Measurements from ENCODE around the gene C4orf36.

The C4orf36 gene

DNA sequence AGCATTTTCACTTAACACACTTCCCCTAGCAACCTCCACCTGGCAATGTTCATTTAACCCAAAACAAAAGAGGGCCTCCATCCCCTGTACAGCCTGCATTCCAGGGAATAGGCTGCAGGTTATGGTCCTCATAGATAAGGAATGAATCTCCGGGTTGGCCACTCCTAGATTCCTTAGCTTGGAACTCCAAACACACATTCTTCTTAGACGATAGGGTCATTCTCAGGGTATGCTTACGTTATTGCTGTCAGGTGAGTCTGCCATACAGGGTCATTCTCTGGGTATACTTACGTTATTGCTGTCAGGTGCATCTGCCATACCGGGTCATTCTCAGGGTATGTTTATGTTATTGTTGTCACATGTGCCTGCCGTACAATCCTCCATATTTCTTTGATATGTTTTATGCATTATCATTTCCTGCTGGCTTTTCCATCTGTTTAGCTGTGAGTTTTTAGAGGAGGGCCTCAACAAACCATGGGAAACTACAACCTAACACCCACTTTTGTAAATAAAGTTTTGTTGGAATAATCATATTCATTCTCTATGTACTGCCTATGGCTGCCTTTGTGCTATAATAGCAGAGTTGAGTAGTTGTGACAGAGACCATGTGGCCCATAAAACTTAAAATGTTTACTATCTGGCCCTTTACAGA lies 34.3 kb upstream of the C4orf36 start:
- POLR2A ChIA-PET: no interaction called here
- CTCF ChIA-PET: interaction anchor here (1.0 to 3.9 kb wide), 3 partner anchors 9 to 167 kb away, joined by 3 to 21 read pairs (median 4); partner anchors contain the start of gene AFF1
- TF ChIP-seq CTCF (IDR thresholded peaks at IDR 0.05; ENCODE audit: control extremely low read depth, extremely low read depth, low read depth, missing control alignments): no peak
- DNase-seq (ENCODE audit: extremely low spot score): no peak

- ChIA-PET CTCF (interaction anchor here (1.5 to 7.1 kb wide), 5 partner anchors 12 to 311 kb away, joined by 3 to 148 read pairs (median 31); partner anchors contain the start of gene AFF1), POLR2A (no interaction called here)
- no peak for TF ChIP-seq CTCF (IDR thresholded peaks at IDR 0.05; ENCODE audit: control extremely low read depth, extremely low read depth, low read depth, missing control alignments)
- DNase-seq (ENCODE audit: extremely low spot score): no peak
These were observed 32.6 kb upstream of the C4orf36 start for GRCh38 chr4:86924811-86925210.

DNA sequence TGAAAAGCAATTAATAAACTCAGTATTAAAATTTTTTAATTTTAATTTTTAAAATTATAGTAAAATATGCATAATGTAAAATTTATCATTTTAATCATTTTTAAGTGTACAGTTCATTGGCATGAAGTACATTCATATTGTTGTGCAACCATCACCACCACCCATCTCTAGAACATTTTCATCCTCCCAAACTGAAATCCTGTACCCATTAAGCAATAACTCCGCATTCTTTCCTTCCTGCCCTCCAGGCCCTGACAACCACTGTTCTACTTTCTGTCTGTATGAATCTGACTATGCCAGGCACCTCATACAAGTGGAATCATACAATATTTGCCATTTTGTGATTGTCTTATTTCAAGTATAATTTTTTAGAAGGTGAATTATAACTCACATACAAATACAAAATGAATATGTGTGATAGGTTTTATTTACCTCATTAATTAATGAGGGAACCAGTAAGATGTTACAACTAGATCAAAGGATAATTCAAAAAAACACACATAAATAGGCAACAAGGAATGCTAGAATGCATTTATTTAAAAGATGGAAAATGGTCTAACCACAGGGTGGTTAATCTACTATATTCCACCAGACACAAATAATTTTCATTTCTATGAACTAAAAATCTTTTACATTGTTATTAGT lies 29.5 kb upstream of the C4orf36 start:
- no peak for DNase-seq (ENCODE audit: extremely low spot score)
- ChIA-PET POLR2A (interaction anchor here (0.6 to 2.4 kb wide), 3 partner anchors 23 to 565 kb away, joined by 3 to 15 read pairs (median 3); no protein-coding TSS in a partner anchor), CTCF (interaction anchor here (0.9 to 7.1 kb wide), 60 partner anchors 8 to 501 kb away, joined by 3 to 148 read pairs (median 6); partner anchors contain the start of genes AFF1, KLHL8 and NUDT9)
- TF ChIP-seq CTCF (IDR thresholded peaks at IDR 0.05; ENCODE audit: control extremely low read depth, extremely low read depth, low read depth, missing control alignments): no peak

GRCh38 chr4:86919561-86920223 lies 27.5 kb upstream of the C4orf36 start:
- ChIA-PET CTCF (interaction anchor here (1.3 to 7.1 kb wide), 8 partner anchors 9 to 422 kb away, joined by 3 to 148 read pairs (median 24); partner anchors contain the start of gene AFF1), POLR2A (no interaction called here)
- no peak for DNase-seq (ENCODE audit: extremely low spot score)
- TF ChIP-seq CTCF (IDR thresholded peaks at IDR 0.05; ENCODE audit: control extremely low read depth, extremely low read depth, low read depth, missing control alignments): no peak

- POLR2A ChIA-PET: no interaction called here
- no peak for DNase-seq (ENCODE audit: extremely low spot score)
- CTCF ChIA-PET: interaction anchor here (1.9 to 7.1 kb wide), 6 partner anchors 8 to 421 kb away, joined by 5 to 148 read pairs (median 47); partner anchors contain the start of gene AFF1
- TF ChIP-seq CTCF (IDR thresholded peaks at IDR 0.05; ENCODE audit: control extremely low read depth, extremely low read depth, low read depth, missing control alignments): no peak
These were observed 26.4 kb upstream of the C4orf36 start for GRCh38 chr4:86918539-86919072.

Measured in GM10248 (cell line).